Right ventricle myocardium inferior (tissue), 1 donor: Measurements from ENCODE around the gene EME1. TPM values are rescaled to one million over a fixed set of nuclear protein-coding genes. Genes with fewer than 3 reads are reported as not detected.
"Not testable (repeated sequence)": the region's sequence is repeated elsewhere in the genome, so short reads cannot be mapped to it uniquely, and the experiment has no call there.

Experiments
- ATAC-seq: fragments of 200-7000 bp; cut with Tn5 transposase; one replicate; pipeline ENCODE4 v1.9.1; 2020; ENCODE audit warnings: mild to moderate bottlenecking, moderate library complexity
- DNase-seq: peaks from one replicate; pipeline ENCODE4 v3.0.0; 2021; ENCODE audit errors: missing footprints
- intact Hi-C: fragments of 100-400 bp; cut with DNase I; formaldehyde crosslinking; loops from one replicate; pipeline ENCODE4 v1.11.0; 2022
- total RNA-seq: library from RNA; stranded (reverse); fragmentation: NEBNext Ultra II Directional; extraction: Animal tissue kit (Norgen Biotek cat#: 25700); gene quantifications from one replicate; pipeline ENCODE4 v1.2.1, GENCODE V29; 2021
- donor health status: DM: no; HTN: yes; CAD: no; lungs with severe emphysema.

The EME1 gene
- total RNA-seq, 1 donor from 2014 or later: 0.60 TPM

GRCh38 chr17:50381260-50381815 lies 8.3 kb downstream of the EME1 start:
- no peak for ATAC-seq
- DNase-seq: no peak
- intact Hi-C loops: no loop called here

- no peak for DNase-seq
- intact Hi-C loops: no loop called here
- no peak for ATAC-seq
Measured at GRCh38 chr17:50381920-50382319, 8.9 kb downstream of the EME1 start.

GRCh38 chr17:50382931-50383330 lies 9.9 kb downstream of the EME1 start:
- no peak for DNase-seq
- intact Hi-C loops: no loop called here
- ATAC-seq: no peak

- DNase-seq (no peak), ATAC-seq (no peak)
- intact Hi-C loops: no loop called here
Measured at GRCh38 chr17:50386510-50386909, 13.5 kb downstream of the EME1 start.

- intact Hi-C loops: no loop called here
- no peak for ATAC-seq
- DNase-seq: no peak
Measured at GRCh38 chr17:50388728-50389127, 15.7 kb downstream of the EME1 start.

GRCh38 chr17:50389534-50389933 lies 16.5 kb downstream of the EME1 start:
- intact Hi-C loops: no loop called here
- no peak for ATAC-seq
- no peak for DNase-seq

GRCh38 chr17:50392621-50393020 lies 19.6 kb downstream of the EME1 start:
- intact Hi-C loops: no loop called here
- DNase-seq (no peak), ATAC-seq (no peak)

GRCh38 chr17:50393700-50394099 lies 20.7 kb downstream of the EME1 start:
- intact Hi-C loops: no loop called here
- no peak for ATAC-seq
- DNase-seq: no peak

GRCh38 chr17:50394711-50395110 lies 21.7 kb downstream of the EME1 start:
- intact Hi-C loops: no loop called here
- ATAC-seq (no peak), DNase-seq (no peak)

GRCh38 chr17:50396261-50397110 lies 23.5 kb downstream of the EME1 start:
- ATAC-seq: peak; percentile 25
- intact Hi-C loops: loop anchor here (2.0 kb wide), 1 partner anchor 24 kb away; the partner anchor contains the start of genes EME1 and MRPL27
- DNase-seq: no peak

GRCh38 chr17:50397111-50397918 lies 24.3 kb downstream of the EME1 start, which contains the start of gene LRRC59:
TSS of gene LRRC59 (minus strand) at chr17:50397523. CDS start at chr17:50397317, 206 bp downstream.
- ATAC-seq (peak; percentile 98), DNase-seq (peak; percentile 97)
- intact Hi-C loops: loop anchor here (2.0 kb wide), 1 partner anchor 25 kb away; the partner anchor contains the start of genes EME1 and MRPL27

- DNase-seq: no peak
- intact Hi-C loops: loop anchor here (2.0 kb wide), 1 partner anchor 25 kb away; the partner anchor contains the start of genes EME1 and MRPL27
- ATAC-seq: no peak
Measured at GRCh38 chr17:50397919-50398285, 24.9 kb downstream of the EME1 start.

- intact Hi-C loops, ATAC-seq, DNase-seq: not testable (repeated sequence)
Measured at GRCh38 chr17:50398672-50399071, 25.6 kb downstream of the EME1 start.

GRCh38 chr17:50399591-50399990 lies 26.6 kb downstream of the EME1 start:
- intact Hi-C loops, DNase-seq, ATAC-seq: not testable (repeated sequence)

GRCh38 chr17:50405351-50405750 lies 32.3 kb downstream of the EME1 start:
- intact Hi-C loops: not testable (repeated sequence)

GRCh38 chr17:50406578-50406977 lies 33.5 kb downstream of the EME1 start:
- ATAC-seq: no peak
- intact Hi-C loops: no loop called here
- no peak for DNase-seq

More at GRCh38 chr17:50405351-50405750, 32.3 kb downstream of the EME1 start:
- not testable (repeated sequence) for ATAC-seq, DNase-seq

GRCh38 chr17:50407921-50408320 lies 34.9 kb downstream of the EME1 start:
- intact Hi-C loops: no loop called here
- no peak for ATAC-seq
- no peak for DNase-seq

GRCh38 chr17:50412188-50412732 lies 39.2 kb downstream of the EME1 start:
- intact Hi-C loops: no loop called here
- DNase-seq: no peak
- no peak for ATAC-seq

- no peak for ATAC-seq
- intact Hi-C loops: no loop called here
Measured at GRCh38 chr17:50414808-50415207, 41.8 kb downstream of the EME1 start.

More at GRCh38 chr17:50414808-50415207, 41.8 kb downstream of the EME1 start:
- no peak for DNase-seq
